B cell (primary cell): ENCODE data around the gene ADGRL2. TPM values are rescaled to one million over a fixed set of nuclear protein-coding genes. Genes with fewer than 3 reads are reported as not detected.

Experiments used
- ATAC-seq: fragments of 200-7000 bp; cut with Tn5 transposase; one replicate; pipeline ENCODE4 v1.10.0; 2021; ENCODE audit warnings: low read depth, mild to moderate bottlenecking, moderate number of reproducible peaks, moderate library complexity
- CTCF ChIA-PET: fragments of 350-600 bp; sonication (Branson Sonifier 250); formaldehyde crosslinking; loops from one replicate; lab custom pipeline; 2021; ENCODE audit warnings: antibody characterized with exemption, inconsistent platforms; lab: Charles Lee
- POLR2A ChIA-PET: fragments of 350-600 bp; sonication (Branson Sonifier 250); formaldehyde crosslinking; loops from one replicate; lab custom pipeline; 2021; ENCODE audit warnings: antibody characterized with exemption; lab: Charles Lee
- DNase-seq: peaks from one replicate; pipeline ENCODE4 v3.0.0; 2013
- H2AFZ ChIP-seq: 2 replicates; pipeline ENCODE4 v1.6.1; 2012; ENCODE audit warnings: mild to moderate bottlenecking, low read depth, low read length; ENCODE audit not compliant: insufficient read depth, poor library complexity, severe bottlenecking
- H3K27ac ChIP-seq, 2 donors: 1 replicate in 1 of 2; 2 replicates in 1 of 2; pipeline ENCODE4 v1.5.1; 2012 to 2013; ENCODE audit warnings: low read length in 2 of 2, mild to moderate bottlenecking in 2 of 2, moderate library complexity in 1 of 2
- H3K27me3 ChIP-seq, 4 experiments: fragments of 200-600 bp in 1 of 4; sonication (generic) in 1 of 4; replicated peaks in 1 of 4; 1 replicate in 2 of 4; 2 replicates in 2 of 4; pipeline versions ENCODE4 v1.6.1 to v1.7.0; 2013 to 2016; ENCODE audit warnings: low read length in 3 of 4, mild to moderate bottlenecking in 2 of 4, mixed read lengths in 1 of 4, moderate library complexity in 1 of 4; ENCODE audit not compliant: insufficient read depth in 4 of 4, control insufficient read depth in 3 of 4; ENCODE audit errors: control extremely low read depth in 1 of 4
- H3K36me3 ChIP-seq, 2 experiments: replicated peaks in 1 of 2; 1 replicate in 1 of 2; 2 replicates in 1 of 2; pipeline versions ENCODE4 v1.6.1 to v1.7.1; 2013; ENCODE audit warnings: low read length in 1 of 2; ENCODE audit not compliant: insufficient read depth in 2 of 2, control insufficient read depth in 1 of 2; ENCODE audit errors: control extremely low read depth in 1 of 2, extremely low read depth in 1 of 2
- H3K4me1 ChIP-seq, 2 donors: fragments of 200-600 bp in 1 of 2; sonication (generic) in 1 of 2; 1 replicate in 1 of 2; 2 replicates in 1 of 2; pipeline versions ENCODE4 v1.5.1 to v1.6.1; 2013 to 2017; ENCODE audit warnings: low read length in 2 of 2; ENCODE audit not compliant: control insufficient read depth in 2 of 2, insufficient read depth in 2 of 2
- H3K4me2 ChIP-seq: replicated peaks from 2 replicates; pipeline ENCODE3; 2012; ENCODE audit warnings: mild to moderate bottlenecking, low read depth, low read length; ENCODE audit not compliant: poor library complexity, severe bottlenecking
- H3K4me3 ChIP-seq, 5 experiments: fragments of 200-600 bp in 1 of 5; sonication (generic) in 1 of 5; 1 replicate in 3 of 5; 2 replicates in 2 of 5; pipeline versions ENCODE4 v1.5.1 to v1.7.0; 2011 to 2016; ENCODE audit warnings: low read length in 4 of 5, mild to moderate bottlenecking in 4 of 5, low read depth in 2 of 5, control low read depth in 1 of 5, moderate library complexity in 1 of 5; ENCODE audit not compliant: insufficient read depth in 1 of 5; ENCODE audit errors: control extremely low read depth in 1 of 5, extremely low read depth in 1 of 5
- H3K79me2 ChIP-seq: fragments of 200-600 bp; sonication (generic); one replicate; pipeline ENCODE4 v1.6.0; 2016; ENCODE audit warnings: low read length; ENCODE audit not compliant: control insufficient read depth, insufficient read depth
- H3K9ac ChIP-seq: fragments of 200-600 bp; sonication (generic); 2 replicates; pipeline ENCODE4 v1.6.1; 2017; ENCODE audit warnings: mild to moderate bottlenecking, low read length, moderate library complexity
- H3K9me3 ChIP-seq, 3 donors: one replicate each; pipeline versions ENCODE4 v1.6.1 to v1.7.1; 2013; ENCODE audit warnings: low read length in 2 of 3; ENCODE audit not compliant: control insufficient read depth in 2 of 3, insufficient read depth in 1 of 3; ENCODE audit errors: control extremely low read depth in 1 of 3
- H4K20me1 ChIP-seq: 2 replicates; pipeline ENCODE4 v1.6.0; 2012; ENCODE audit warnings: mild to moderate bottlenecking, low read length; ENCODE audit not compliant: insufficient read depth, control insufficient read depth, poor library complexity, severe bottlenecking
- H3K27ac Mint-ChIP-seq: one replicate; pipeline ENCODE4 v1.8.0; 2021; ENCODE audit warnings: mixed read lengths
- H3K27me3 Mint-ChIP-seq: one replicate; pipeline ENCODE4 v1.8.0; 2021; ENCODE audit warnings: mixed read lengths
- H3K4me1 Mint-ChIP-seq: one replicate; pipeline ENCODE4 v1.8.0; 2021; ENCODE audit warnings: mixed read lengths
- H3K4me3 Mint-ChIP-seq: one replicate; pipeline ENCODE4 v1.8.0; 2021; ENCODE audit warnings: mixed read lengths
- H3K9me3 Mint-ChIP-seq: one replicate; pipeline ENCODE4 v1.8.0; 2022; ENCODE audit warnings: mixed read lengths; ENCODE audit not compliant: insufficient read depth
- EZH2 ChIP-seq: IDR thresholded peaks from 2 replicates; pipeline ENCODE4 v1.6.1; 2012; ENCODE audit warnings: borderline replicate concordance, low read depth, mild to moderate bottlenecking, moderate library complexity, low read length; ENCODE audit not compliant: insufficient read depth, poor library complexity, severe bottlenecking
- WGBS: methylation state at CpG from one replicate; pipeline ENCODE4 v1.1.5; 2013; ENCODE audit warnings: missing lambda C conversion rate; ENCODE audit not compliant: insufficient coverage; 5-methylcytosine and 5-hydroxymethylcytosine counted together
- intact Hi-C: fragments of 100-400 bp; cut with micrococcal nuclease; formaldehyde crosslinking; loops from one replicate; pipeline ENCODE4 v1.10.0; 2022
- polyA plus RNA-seq: library from polyadenylated mRNA; depleted of rRNA; stranded (reverse); fragments of >200 nt; gene quantifications from 2 replicates; pipeline ENCODE4 v1.2.3, GENCODE V29; 2012
- total RNA-seq, 2 donors: library from RNA; stranded (reverse); fragments of 120-200 nt in 1 of 2; gene quantifications; 1 replicate in 1 of 2; 2 replicates in 1 of 2; pipeline versions ENCODE4 v1.2.3 to v1.2.4, GENCODE V29; 2013 to 2022
- TF ChIP-seq, protein P1 (sequence below): fragments of 200-600 bp; IDR thresholded peaks from one replicate; pipeline ENCODE4 v1.8.0; 2022; ENCODE audit warnings: antibody characterized with exemption, mild to moderate bottlenecking

ADGRL2 gene
- total and polyA plus RNA-seq, 2 donors (not counting 1 experiment from before 2014, with no cell fraction given): not detected

- no peaks in the 10 kb centered on the region for H3K9me3 ChIP-seq
- no peak overlapping the region for H3K4me3 ChIP-seq
- H3K79me2 ChIP-seq: no peaks in the 10 kb centered on the region
- intact Hi-C loops: no loop called here
- ATAC-seq: no peak
- ChIA-PET POLR2A (no interaction called here), CTCF (no interaction called here)
- WGBS: 68% methylated on average over 2 of the region's 8 CpGs
- Mint-ChIP-seq H3K4me3 (no peak overlapping the region), H3K27ac (no peak overlapping the region), H3K4me1 (no peaks in the 10 kb centered on the region), H3K9me3 (no peaks in the 10 kb centered on the region), H3K27me3 (no peaks in the 10 kb centered on the region)
- no peaks in the 10 kb centered on the region for H3K4me1 ChIP-seq
- H4K20me1 ChIP-seq: no peaks in the 10 kb centered on the region
- H3K4me2 ChIP-seq: no peak overlapping the region
- H3K27me3 ChIP-seq: no peaks in the 10 kb centered on the region
- DNase-seq: no peak
- no peak overlapping the region for H3K27ac ChIP-seq
- TF ChIP-seq EZH2: no peak
- TF ChIP-seq, protein P1, sequence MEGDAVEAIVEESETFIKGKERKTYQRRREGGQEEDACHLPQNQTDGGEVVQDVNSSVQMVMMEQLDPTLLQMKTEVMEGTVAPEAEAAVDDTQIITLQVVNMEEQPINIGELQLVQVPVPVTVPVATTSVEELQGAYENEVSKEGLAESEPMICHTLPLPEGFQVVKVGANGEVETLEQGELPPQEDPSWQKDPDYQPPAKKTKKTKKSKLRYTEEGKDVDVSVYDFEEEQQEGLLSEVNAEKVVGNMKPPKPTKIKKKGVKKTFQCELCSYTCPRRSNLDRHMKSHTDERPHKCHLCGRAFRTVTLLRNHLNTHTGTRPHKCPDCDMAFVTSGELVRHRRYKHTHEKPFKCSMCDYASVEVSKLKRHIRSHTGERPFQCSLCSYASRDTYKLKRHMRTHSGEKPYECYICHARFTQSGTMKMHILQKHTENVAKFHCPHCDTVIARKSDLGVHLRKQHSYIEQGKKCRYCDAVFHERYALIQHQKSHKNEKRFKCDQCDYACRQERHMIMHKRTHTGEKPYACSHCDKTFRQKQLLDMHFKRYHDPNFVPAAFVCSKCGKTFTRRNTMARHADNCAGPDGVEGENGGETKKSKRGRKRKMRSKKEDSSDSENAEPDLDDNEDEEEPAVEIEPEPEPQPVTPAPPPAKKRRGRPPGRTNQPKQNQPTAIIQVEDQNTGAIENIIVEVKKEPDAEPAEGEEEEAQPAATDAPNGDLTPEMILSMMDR: no peak
- no peaks in the 10 kb centered on the region for H3K36me3 ChIP-seq
- no peak overlapping the region for H3K9ac ChIP-seq
- no peak overlapping the region for H2AFZ ChIP-seq
Observed at GRCh38 chr1:81757398-81758020, 43.2 kb upstream of the ADGRL2 start.

DNA sequence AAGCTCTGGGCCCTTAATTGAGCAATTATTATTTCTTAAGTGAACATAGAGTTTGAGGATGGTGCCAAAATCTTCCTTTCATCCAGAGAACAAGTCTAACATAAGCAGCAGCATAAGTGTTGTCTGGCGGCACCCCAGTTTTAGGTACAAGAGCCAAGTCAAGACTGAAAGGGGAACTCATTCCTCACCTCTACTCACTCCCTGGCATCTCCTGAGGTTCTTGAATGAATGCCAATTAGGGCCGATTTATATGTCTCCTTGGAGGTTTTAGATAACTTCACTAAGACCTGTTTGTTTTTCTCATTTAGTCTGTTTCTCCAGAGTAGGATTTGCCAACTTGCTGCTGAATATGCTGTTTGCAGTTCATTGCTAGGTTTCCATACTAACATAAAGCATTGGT lies 42.6 kb upstream of the ADGRL2 start:
- H3K27ac Mint-ChIP-seq: no peak overlapping the region
- no peak for TF ChIP-seq EZH2
- TF ChIP-seq, protein P1: no peak
- H3K4me3 Mint-ChIP-seq: no peak overlapping the region
- WGBS: 83% methylated on average over 1 of the region's 2 CpGs
- Histone ChIP-seq H3K36me3 (no peaks in the 10 kb centered on the region), H2AFZ (no peak overlapping the region), H3K27ac (no peak overlapping the region), H3K9ac (no peak overlapping the region), H4K20me1 (no peaks in the 10 kb centered on the region), H3K4me2 (no peak overlapping the region), H3K79me2 (no peaks in the 10 kb centered on the region), H3K9me3 (no peaks in the 10 kb centered on the region), H3K4me3 (no peak overlapping the region), H3K27me3 (no peaks in the 10 kb centered on the region), H3K4me1 (no peaks in the 10 kb centered on the region)
- ATAC-seq (no peak), DNase-seq (no peak)
- H3K27me3 Mint-ChIP-seq: no peaks in the 10 kb centered on the region
- POLR2A ChIA-PET: no interaction called here
- CTCF ChIA-PET: no interaction called here
- H3K9me3 Mint-ChIP-seq: no peaks in the 10 kb centered on the region
- intact Hi-C loops: no loop called here
- no peaks in the 10 kb centered on the region for H3K4me1 Mint-ChIP-seq
